H9 (cell line): Measurements from ENCODE around the gene HIC1. TPM values are rescaled to one million over a fixed set of nuclear protein-coding genes. Genes with fewer than 3 reads are reported as not detected.
A peak's percentile ranks its signal among the peaks of the same experiment; 100 is the strongest.

Experiments used
- DNase-seq: peaks from one replicate; pipeline ENCODE4 v3.0.0-alpha.2; 2017
- H2AFZ ChIP-seq: one replicate; pipeline ENCODE4 v1.6.1; 2013; ENCODE audit warnings: mild to moderate bottlenecking, low read length, control low read depth, moderate library complexity
- H2AK5ac ChIP-seq: 2 replicates; pipeline ENCODE4 v1.6.1; 2013; ENCODE audit warnings: low read length, control low read depth, mixed read lengths; ENCODE audit not compliant: insufficient read length
- H2BK120ac ChIP-seq: one replicate; pipeline ENCODE4 v1.6.1; 2013; ENCODE audit warnings: low read depth, mild to moderate bottlenecking, low read length, control low read depth, inconsistent platforms; ENCODE audit not compliant: poor library complexity, severe bottlenecking
- H2BK12ac ChIP-seq: 2 replicates; pipeline ENCODE4 v1.6.1; 2013; ENCODE audit warnings: low read length, control low read depth, mixed read lengths, low read depth; ENCODE audit not compliant: insufficient read length
- H2BK15ac ChIP-seq: 2 replicates; pipeline ENCODE4 v1.6.1; 2013; ENCODE audit warnings: low read depth, low read length, control low read depth
- H2BK20ac ChIP-seq: one replicate; pipeline ENCODE4 v1.6.1; 2013; ENCODE audit warnings: low read depth, mild to moderate bottlenecking, low read length, control low read depth, inconsistent platforms; ENCODE audit not compliant: poor library complexity, severe bottlenecking
- H2BK5ac ChIP-seq: 2 replicates; pipeline ENCODE4 v1.6.1; 2013; ENCODE audit warnings: low read length, control low read depth, mixed read lengths; ENCODE audit not compliant: insufficient read length
- H3K14ac ChIP-seq: 2 replicates; pipeline ENCODE4 v1.6.1; 2013; ENCODE audit warnings: low read length, control low read depth; ENCODE audit not compliant: insufficient read depth
- H3K18ac ChIP-seq: 2 replicates; pipeline ENCODE4 v1.6.1; 2013; ENCODE audit warnings: low read depth, mild to moderate bottlenecking, mixed read lengths, low read length, control low read depth; ENCODE audit not compliant: insufficient read length
- H3K23ac ChIP-seq: 2 replicates; pipeline ENCODE4 v1.6.1; 2013; ENCODE audit warnings: low read length, control low read depth, mixed read lengths, low read depth; ENCODE audit not compliant: insufficient read length
- H3K23me2 ChIP-seq: 2 replicates; pipeline ENCODE4 v1.6.1; 2013; ENCODE audit warnings: low read depth, mild to moderate bottlenecking, mixed read lengths, low read length, control low read depth; ENCODE audit not compliant: insufficient read length, poor library complexity, severe bottlenecking
- H3K27ac ChIP-seq: 2 replicates; pipeline ENCODE4 v1.5.1; 2013; ENCODE audit warnings: low read length, control low read depth, mixed read lengths, low read depth; ENCODE audit not compliant: insufficient read length
- H3K27me3 ChIP-seq: 2 replicates; pipeline ENCODE4 v1.6.1; 2013; ENCODE audit warnings: low read length, control low read depth, inconsistent platforms; ENCODE audit not compliant: insufficient read depth
- H3K4ac ChIP-seq: 2 replicates; pipeline ENCODE4 v1.6.1; 2013; ENCODE audit warnings: low read depth, mild to moderate bottlenecking, control low read depth, inconsistent platforms, low read length, moderate library complexity
- H3K4me1 ChIP-seq: 2 replicates; pipeline ENCODE4 v1.6.1; 2013; ENCODE audit warnings: low read length, control low read depth, inconsistent platforms; ENCODE audit not compliant: insufficient read depth
- H3K4me2 ChIP-seq: 2 replicates; pipeline ENCODE4 v1.6.1; 2013; ENCODE audit warnings: low read length, control low read depth, mixed read lengths; ENCODE audit not compliant: insufficient read length, insufficient read depth
- H3K56ac ChIP-seq: 2 replicates; pipeline ENCODE4 v1.6.1; 2013; ENCODE audit warnings: low read depth, mild to moderate bottlenecking, mixed read lengths, low read length, control low read depth; ENCODE audit not compliant: insufficient read length
- H3K79me1 ChIP-seq: 2 replicates; pipeline ENCODE4 v1.6.1; 2013; ENCODE audit warnings: low read depth, mild to moderate bottlenecking, moderate library complexity, low read length, control low read depth, inconsistent platforms; ENCODE audit not compliant: insufficient read depth, poor library complexity, severe bottlenecking
- H3K79me2 ChIP-seq: 2 replicates; pipeline ENCODE4 v1.6.1; 2013; ENCODE audit warnings: low read length, control low read depth, inconsistent platforms; ENCODE audit not compliant: insufficient read depth
- H3K9ac ChIP-seq: 2 replicates; pipeline ENCODE4 v1.6.1; 2013; ENCODE audit warnings: low read length, control low read depth, mixed read lengths; ENCODE audit not compliant: insufficient read length; ENCODE audit errors: extremely low read depth
- H3K9me3 ChIP-seq: one replicate; pipeline ENCODE4 v1.6.1; 2013; ENCODE audit warnings: low read depth, low read length, inconsistent platforms; ENCODE audit not compliant: control insufficient read depth
- H3T11ph ChIP-seq: one replicate; pipeline ENCODE4 v1.6.1; 2013; ENCODE audit warnings: mild to moderate bottlenecking, low read length, control low read depth, inconsistent platforms
- H4K20me1 ChIP-seq: one replicate; pipeline ENCODE4 v1.6.1; 2013; ENCODE audit not compliant: control insufficient read depth, insufficient read length, insufficient read depth
- H4K5ac ChIP-seq: 2 replicates; pipeline ENCODE4 v1.6.1; 2013; ENCODE audit warnings: low read depth, mild to moderate bottlenecking, mixed read lengths, low read length, control low read depth; ENCODE audit not compliant: insufficient read length
- H4K8ac ChIP-seq: replicated peaks from 2 replicates; pipeline ENCODE4 v1.6.1; 2013; ENCODE audit warnings: low read length, control low read depth, mixed read lengths, low read depth; ENCODE audit not compliant: insufficient read length
- H4K91ac ChIP-seq: 2 replicates; pipeline ENCODE4 v1.6.1; 2013; ENCODE audit warnings: low read depth, mild to moderate bottlenecking, moderate library complexity, mixed read lengths, low read length, control low read depth; ENCODE audit not compliant: insufficient read length
- H3K27ac Mint-ChIP-seq, 3 experiments: 2 replicates in 2 of 3; 3 replicates in 1 of 3; pipeline ENCODE4 v1.8.0; 2020 to 2021; ENCODE audit warnings: mixed read lengths in 3 of 3, mild to moderate bottlenecking in 1 of 3, moderate library complexity in 1 of 3
- H3K27me3 Mint-ChIP-seq: 2 replicates; pipeline ENCODE4 v1.8.0; 2021; ENCODE audit warnings: low read depth, mild to moderate bottlenecking, moderate library complexity, mixed read lengths
- H3K36me3 Mint-ChIP-seq, 3 experiments: 2 replicates in 2 of 3; 3 replicates in 1 of 3; pipeline ENCODE4 v1.8.0; 2020 to 2021; ENCODE audit warnings: low read depth in 3 of 3, mixed read lengths in 3 of 3; ENCODE audit not compliant: insufficient read depth in 1 of 3
- H3K4me1 Mint-ChIP-seq, 2 experiments: 2 replicates each; pipeline ENCODE4 v1.8.0; 2020; ENCODE audit warnings: mixed read lengths in 2 of 2
- H3K4me3 Mint-ChIP-seq, 2 experiments: 2 replicates in 1 of 2; 3 replicates in 1 of 2; pipeline ENCODE4 v1.8.0; 2020 to 2021; ENCODE audit warnings: mild to moderate bottlenecking in 2 of 2, mixed read lengths in 2 of 2, moderate library complexity in 1 of 2
- H3K9me3 Mint-ChIP-seq, 2 experiments: 2 replicates in 1 of 2; 3 replicates in 1 of 2; pipeline ENCODE4 v1.8.0; 2020; ENCODE audit warnings: mild to moderate bottlenecking in 2 of 2, mixed read lengths in 2 of 2, moderate library complexity in 1 of 2
- WGBS: extraction: QIAGEN DNeasy Blood & Tissue Kit; methylation state at CpG from one replicate; pipeline ENCODE4 v1.1.7; 2013; ENCODE audit warnings: missing lambda C conversion rate, low lambda C conversion rate, mixed read lengths; ENCODE audit not compliant: insufficient read length; ENCODE audit errors: extremely low coverage; 5-methylcytosine and 5-hydroxymethylcytosine counted together
- total RNA-seq: library from RNA; stranded (reverse); gene quantifications from 2 replicates; pipeline ENCODE4 v1.2.1, GENCODE V29; 2021
- TF ChIP-seq, protein P1 (sequence below): fragments of 200-600 bp; sonication (generic); conservative IDR thresholded peaks from 3 replicates; pipeline ENCODE4 v1.8.0; 2021; ENCODE audit warnings: antibody characterized with exemption, mild to moderate bottlenecking

The HIC1 gene
- total RNA-seq, 1 experiment from 2014 or later: 1.8 TPM

DNA sequence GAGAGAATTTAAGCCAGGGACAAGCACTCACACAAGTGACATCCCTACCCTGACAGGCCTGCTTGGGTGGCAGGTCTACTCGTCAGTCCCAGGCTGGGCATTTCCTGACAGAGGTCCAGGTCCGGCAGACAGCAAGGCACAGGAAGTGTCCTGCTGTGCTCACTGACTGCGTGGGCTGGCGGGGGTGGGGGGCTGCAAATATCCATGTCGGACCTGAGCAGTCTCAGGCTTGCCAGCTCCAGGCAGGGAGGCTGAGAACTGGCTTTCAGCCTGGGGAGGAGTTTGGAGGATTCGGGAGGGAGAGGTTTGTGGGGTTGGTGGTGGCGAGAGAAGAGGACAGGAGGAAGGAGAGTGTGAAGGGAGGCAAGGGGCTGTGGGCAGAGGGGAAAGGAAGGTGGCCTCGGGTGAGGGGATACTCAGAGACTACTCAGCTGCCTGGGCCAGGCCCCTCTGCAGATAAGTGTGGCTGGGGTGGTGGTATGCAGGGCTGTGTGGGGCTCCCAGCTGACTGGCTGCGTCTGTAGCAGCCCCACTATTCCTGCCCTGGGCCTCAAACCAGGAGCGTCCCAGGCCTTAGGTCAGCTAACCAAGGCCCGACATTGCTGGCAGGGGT, 7.8 kb downstream of the HIC1 start:
- peaks cover 0 to 35% (median 22%) of the 10 kb centered on the region in 3 experiments for H3K36me3 Mint-ChIP-seq
- H3K9ac ChIP-seq: no peak overlapping the region

More for the DNA sequence above, 7.8 kb downstream of the HIC1 start:
- H2AK5ac ChIP-seq: no peak overlapping the region
- H3K23ac ChIP-seq: no peak overlapping the region
- H4K91ac ChIP-seq: no peak overlapping the region
- H4K8ac ChIP-seq: no peak overlapping the region
- peaks cover 10% of the 10 kb centered on the region; the same call in 1 of the 2 replicates for H3K27me3 ChIP-seq
- H3K4me2 ChIP-seq: no peak overlapping the region
- Mint-ChIP-seq H3K27ac (peak overlapping the region in 1 of 3 experiments; percentile 95; a peak in 3 of 7 replicates), H3K4me1 (peaks cover 35 to 49% of the 10 kb centered on the region in 2 experiments), H3K4me3 (peak overlapping the region; percentile 21 to 49; a peak in 3 of 5 replicates), H3K9me3 (no peaks in the 10 kb centered on the region), H3K27me3 (peaks cover 31% of the 10 kb centered on the region)
- peaks cover 5% of the 10 kb centered on the region; the same call in 1 of the 2 replicates for H3K4me1 ChIP-seq
- H4K5ac ChIP-seq: no peak overlapping the region
- H2AFZ ChIP-seq: no peak overlapping the region
- H2BK12ac ChIP-seq: no peak overlapping the region
- no peaks in the 10 kb centered on the region for H3K9me3 ChIP-seq
- peaks cover 3% of the 10 kb centered on the region for H3K23me2 ChIP-seq
- H3K27ac ChIP-seq: no peak overlapping the region
- no peaks in the 10 kb centered on the region for H3K79me1 ChIP-seq
- no peak overlapping the region for H3K56ac ChIP-seq
- H3K14ac ChIP-seq: no peak overlapping the region
- H3K18ac ChIP-seq: no peak overlapping the region
- WGBS: no CpG with 5 or more reads among the region's 11 CpGs
- no peak overlapping the region for H3K4ac ChIP-seq
- TF ChIP-seq, protein P1, sequence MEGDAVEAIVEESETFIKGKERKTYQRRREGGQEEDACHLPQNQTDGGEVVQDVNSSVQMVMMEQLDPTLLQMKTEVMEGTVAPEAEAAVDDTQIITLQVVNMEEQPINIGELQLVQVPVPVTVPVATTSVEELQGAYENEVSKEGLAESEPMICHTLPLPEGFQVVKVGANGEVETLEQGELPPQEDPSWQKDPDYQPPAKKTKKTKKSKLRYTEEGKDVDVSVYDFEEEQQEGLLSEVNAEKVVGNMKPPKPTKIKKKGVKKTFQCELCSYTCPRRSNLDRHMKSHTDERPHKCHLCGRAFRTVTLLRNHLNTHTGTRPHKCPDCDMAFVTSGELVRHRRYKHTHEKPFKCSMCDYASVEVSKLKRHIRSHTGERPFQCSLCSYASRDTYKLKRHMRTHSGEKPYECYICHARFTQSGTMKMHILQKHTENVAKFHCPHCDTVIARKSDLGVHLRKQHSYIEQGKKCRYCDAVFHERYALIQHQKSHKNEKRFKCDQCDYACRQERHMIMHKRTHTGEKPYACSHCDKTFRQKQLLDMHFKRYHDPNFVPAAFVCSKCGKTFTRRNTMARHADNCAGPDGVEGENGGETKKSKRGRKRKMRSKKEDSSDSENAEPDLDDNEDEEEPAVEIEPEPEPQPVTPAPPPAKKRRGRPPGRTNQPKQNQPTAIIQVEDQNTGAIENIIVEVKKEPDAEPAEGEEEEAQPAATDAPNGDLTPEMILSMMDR: no peak
- peak; percentile 66 for DNase-seq
- no peak overlapping the region for H2BK120ac ChIP-seq
- no peak overlapping the region for H3T11ph ChIP-seq
- H2BK5ac ChIP-seq: no peak overlapping the region
- no peak overlapping the region for H2BK20ac ChIP-seq
- no peaks in the 10 kb centered on the region for H3K79me2 ChIP-seq
- H2BK15ac ChIP-seq: no peak overlapping the region
- peaks cover 2% of the 10 kb centered on the region for H4K20me1 ChIP-seq
